Neural cell (in vitro differentiated cells): ENCODE results near the gene PIGQ. TPM values are rescaled to one million over a fixed set of nuclear protein-coding genes. Genes with fewer than 3 reads are reported as not detected.

Source experiments
- H2AFZ ChIP-seq: fragments of 200-600, 300-800 bp; sonication (generic), shearing (Covaris generic); 2 replicates; pipeline ENCODE4 v1.6.0; 2014; ENCODE audit warnings: low read depth, mild to moderate bottlenecking, antibody characterized with exemption, low read length, moderate library complexity
- H3F3A ChIP-seq: fragments of 200-600 bp; shearing (Covaris generic); 2 replicates; pipeline ENCODE4 v1.6.1; 2016; ENCODE audit warnings: mild to moderate bottlenecking, moderate library complexity, mixed read lengths, antibody characterized with exemption, low read length; ENCODE audit not compliant: insufficient read depth, poor library complexity, severe bottlenecking
- H3K27ac ChIP-seq: fragments of 200-600, 300-800 bp; sonication (generic), shearing (Covaris generic); 2 replicates; pipeline ENCODE4 v1.5.1; 2014; ENCODE audit warnings: mild to moderate bottlenecking, low read length, moderate library complexity
- H3K27me3 ChIP-seq: fragments of 300-800, 200-600 bp; sonication (generic), shearing (Covaris generic); 2 replicates; pipeline ENCODE4 v1.6.0; 2014; ENCODE audit warnings: mild to moderate bottlenecking, low read depth, low read length, moderate library complexity; ENCODE audit not compliant: insufficient read depth
- H3K36me3 ChIP-seq: fragments of 300-800, 200-600 bp; sonication (generic), shearing (Covaris generic); 2 replicates; pipeline ENCODE4 v1.5.1; 2014; ENCODE audit warnings: mild to moderate bottlenecking, antibody characterized with exemption, low read length, moderate library complexity; ENCODE audit not compliant: insufficient read depth
- H3K4me2 ChIP-seq: fragments of 300-800, 200-600 bp; sonication (generic), shearing (Covaris generic); 2 replicates; pipeline ENCODE4 v1.6.0; 2014; ENCODE audit warnings: mild to moderate bottlenecking, low read length
- H3K4me3 ChIP-seq: fragments of 300-800, 200-600 bp; sonication (generic), shearing (Covaris generic); 2 replicates; pipeline ENCODE4 v1.5.1; 2014; ENCODE audit warnings: mild to moderate bottlenecking, low read length, moderate library complexity
- H3K79me2 ChIP-seq: fragments of 200-600 bp; shearing (Covaris generic); replicated peaks from 2 replicates; pipeline ENCODE4 v1.6.0; 2014; ENCODE audit warnings: mild to moderate bottlenecking, low read length, moderate library complexity; ENCODE audit not compliant: insufficient read depth
- H3K9ac ChIP-seq: fragments of 300-800, 200-600 bp; sonication (generic), shearing (Covaris generic); 2 replicates; pipeline ENCODE4 v1.6.1; 2016; ENCODE audit warnings: mild to moderate bottlenecking, low read length, mixed read lengths
- H3K9me2 ChIP-seq: fragments of 200-600 bp; shearing (Covaris generic); 2 replicates; pipeline ENCODE4 v1.6.1; 2016; ENCODE audit warnings: mild to moderate bottlenecking, low read length, mixed read lengths; ENCODE audit not compliant: insufficient read depth
- H3K9me3 ChIP-seq: fragments of 200-600, 300-800 bp; sonication (generic), shearing (Covaris generic); 2 replicates; pipeline ENCODE4 v1.6.1; 2016; ENCODE audit warnings: mild to moderate bottlenecking, mixed run types, low read length, moderate library complexity, mixed read lengths
- H4K20me1 ChIP-seq: fragments of 200-600 bp; shearing (Covaris generic); 2 replicates; pipeline ENCODE4 v1.6.1; 2016; ENCODE audit warnings: mild to moderate bottlenecking, mixed run types; ENCODE audit not compliant: insufficient read depth
- EP300 ChIP-seq: fragments of 450-650 bp; conservative IDR thresholded peaks from 2 replicates; pipeline ENCODE4 v1.6.1; 2014; ENCODE audit warnings: antibody characterized with exemption, mild to moderate bottlenecking, moderate library complexity; ENCODE audit not compliant: poor library complexity, severe bottlenecking
- EZH2 ChIP-seq: fragments of 200-600, 300-800 bp; shearing (Covaris generic), sonication (generic); IDR thresholded peaks from 2 replicates; pipeline ENCODE4 v1.6.1; 2014; ENCODE audit warnings: antibody characterized with exemption, low read length, borderline replicate concordance, mild to moderate bottlenecking; ENCODE audit not compliant: insufficient read depth, poor library complexity, severe bottlenecking
- MXI1 ChIP-seq: fragments of 450-650 bp; conservative IDR thresholded peaks from 2 replicates; pipeline ENCODE4 v1.6.1; 2014; ENCODE audit warnings: antibody characterized with exemption, mild to moderate bottlenecking; ENCODE audit not compliant: poor library complexity, severe bottlenecking
- POLR2AphosphoS5 ChIP-seq: IDR thresholded peaks from 2 replicates; pipeline ENCODE4 v1.6.1; 2012
- RAD21 ChIP-seq: fragments of 450-650 bp; conservative IDR thresholded peaks from 2 replicates; pipeline ENCODE4 v1.6.1; 2014; ENCODE audit warnings: antibody characterized with exemption, mild to moderate bottlenecking, moderate library complexity
- REST ChIP-seq: IDR thresholded peaks from 2 replicates; pipeline ENCODE4 v1.6.1; 2012; ENCODE audit warnings: borderline replicate concordance
- SMC3 ChIP-seq: fragments of 450-650 bp; conservative IDR thresholded peaks from 2 replicates; pipeline ENCODE4 v1.6.1; 2014; ENCODE audit warnings: antibody characterized with exemption, mild to moderate bottlenecking, moderate library complexity; ENCODE audit not compliant: poor library complexity
- TAF1 ChIP-seq: IDR thresholded peaks from 2 replicates; pipeline ENCODE4 v1.6.1; 2012; ENCODE audit warnings: low read depth
- polyA plus RNA-seq: library from polyadenylated mRNA; depleted of rRNA; stranded (reverse); fragments of >200 nt; gene quantifications from 2 replicates; pipeline ENCODE4 v1.2.3, GENCODE V29; 2014
- TF ChIP-seq, protein P1 (sequence below): fragments of 450-650 bp; IDR thresholded peaks from 2 replicates; pipeline ENCODE4 v1.5.1; 2014; ENCODE audit warnings: antibody characterized with exemption, mild to moderate bottlenecking, moderate library complexity; ENCODE audit not compliant: poor library complexity, severe bottlenecking

The PIGQ gene
- polyA plus RNA-seq, 1 donor from 2014 or later: 69.2 TPM

DNA sequence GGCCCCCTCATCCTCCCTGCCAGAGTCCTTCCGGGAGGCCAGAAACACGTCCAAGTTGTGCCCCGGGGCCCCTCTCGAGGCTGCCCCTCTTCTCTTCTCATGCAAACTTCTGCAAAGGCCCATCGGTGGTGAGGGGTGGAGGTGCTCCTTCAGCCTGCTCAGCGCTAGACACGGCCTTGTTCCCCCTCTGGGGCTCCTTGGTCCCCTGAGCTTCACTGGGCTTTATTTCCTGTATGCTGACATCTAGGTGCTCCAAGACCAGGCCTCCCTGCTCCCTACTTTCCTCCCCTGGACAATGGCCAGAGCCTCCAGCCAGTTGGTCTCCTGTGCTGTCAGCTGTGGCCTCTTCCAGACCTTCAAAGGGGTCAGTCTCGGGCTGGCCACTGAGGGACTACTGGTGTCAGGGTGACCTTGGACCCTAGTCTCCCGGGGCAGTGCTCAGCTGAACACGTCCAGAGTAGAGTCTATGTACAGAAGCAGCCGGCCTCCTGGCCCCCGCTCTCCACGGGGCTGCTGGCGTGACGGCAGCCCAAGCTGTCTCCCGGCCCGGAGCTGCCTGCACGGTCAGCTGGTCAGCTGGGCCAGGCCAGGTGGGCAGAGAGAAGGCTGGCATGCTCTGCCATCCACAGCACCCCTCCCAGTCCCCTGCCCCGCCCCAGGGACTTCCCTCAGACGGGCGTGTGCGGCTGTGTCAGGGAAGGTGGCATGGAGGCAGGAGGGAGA, 11.3 kb upstream of the PIGQ start:
- peaks cover 39% of the 10 kb centered on the region for H3K27me3 ChIP-seq
- no peak for TF ChIP-seq SMC3
- no peak for TF ChIP-seq MXI1
- no peak for TF ChIP-seq TAF1
- no peak for TF ChIP-seq REST
- TF ChIP-seq EZH2: no peak
- TF ChIP-seq, protein P1, sequence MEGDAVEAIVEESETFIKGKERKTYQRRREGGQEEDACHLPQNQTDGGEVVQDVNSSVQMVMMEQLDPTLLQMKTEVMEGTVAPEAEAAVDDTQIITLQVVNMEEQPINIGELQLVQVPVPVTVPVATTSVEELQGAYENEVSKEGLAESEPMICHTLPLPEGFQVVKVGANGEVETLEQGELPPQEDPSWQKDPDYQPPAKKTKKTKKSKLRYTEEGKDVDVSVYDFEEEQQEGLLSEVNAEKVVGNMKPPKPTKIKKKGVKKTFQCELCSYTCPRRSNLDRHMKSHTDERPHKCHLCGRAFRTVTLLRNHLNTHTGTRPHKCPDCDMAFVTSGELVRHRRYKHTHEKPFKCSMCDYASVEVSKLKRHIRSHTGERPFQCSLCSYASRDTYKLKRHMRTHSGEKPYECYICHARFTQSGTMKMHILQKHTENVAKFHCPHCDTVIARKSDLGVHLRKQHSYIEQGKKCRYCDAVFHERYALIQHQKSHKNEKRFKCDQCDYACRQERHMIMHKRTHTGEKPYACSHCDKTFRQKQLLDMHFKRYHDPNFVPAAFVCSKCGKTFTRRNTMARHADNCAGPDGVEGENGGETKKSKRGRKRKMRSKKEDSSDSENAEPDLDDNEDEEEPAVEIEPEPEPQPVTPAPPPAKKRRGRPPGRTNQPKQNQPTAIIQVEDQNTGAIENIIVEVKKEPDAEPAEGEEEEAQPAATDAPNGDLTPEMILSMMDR: no peak
- TF ChIP-seq EP300: no peak
- no peak for TF ChIP-seq POLR2AphosphoS5
- TF ChIP-seq RAD21: no peak

DNA sequence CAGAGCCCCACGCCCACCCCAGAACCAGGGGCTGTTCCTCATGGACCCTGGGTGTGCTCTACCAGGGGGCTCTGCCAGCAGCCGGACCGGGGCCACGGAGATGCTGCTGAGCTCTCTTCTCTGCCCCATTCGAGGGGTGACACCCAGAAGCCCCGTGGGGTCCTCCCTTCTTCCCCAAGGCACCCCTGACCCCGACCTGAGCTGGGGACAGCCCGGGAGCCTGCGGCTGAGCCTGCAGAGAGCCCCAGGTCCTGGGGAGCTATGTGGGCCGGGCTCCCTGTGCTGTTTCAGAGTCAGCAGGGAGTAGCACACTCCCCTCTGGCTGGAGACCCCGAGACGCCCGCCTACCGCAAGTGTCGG, 10.8 kb upstream of the PIGQ start:
- Histone ChIP-seq H3K4me3 (no peak overlapping the region), H3K27ac (no peak overlapping the region), H3K79me2 (no peaks in the 10 kb centered on the region), H3K9ac (no peak overlapping the region), H3F3A (no peaks in the 10 kb centered on the region), H4K20me1 (no peaks in the 10 kb centered on the region), H3K9me2 (no peaks in the 10 kb centered on the region), H3K27me3 (peaks cover 39% of the 10 kb centered on the region), H2AFZ (no peak overlapping the region), H3K9me3 (no peaks in the 10 kb centered on the region), H3K36me3 (no peaks in the 10 kb centered on the region), H3K4me2 (no peak overlapping the region)
- TF ChIP-seq MXI1: no peak
- TF ChIP-seq, protein P1: no peak
- TF ChIP-seq EP300: no peak
- TF ChIP-seq POLR2AphosphoS5: no peak
- no peak for TF ChIP-seq TAF1
- no peak for TF ChIP-seq REST
- TF ChIP-seq SMC3: no peak
- no peak for TF ChIP-seq EZH2
- no peak for TF ChIP-seq RAD21

More for the DNA sequence above, 11.3 kb upstream of the PIGQ start:
- Histone ChIP-seq H3K36me3 (no peaks in the 10 kb centered on the region), H3K9ac (no peak overlapping the region), H3K79me2 (no peaks in the 10 kb centered on the region), H3K9me3 (no peaks in the 10 kb centered on the region), H3K4me3 (no peak overlapping the region), H3K4me2 (no peak overlapping the region), H3F3A (no peaks in the 10 kb centered on the region), H4K20me1 (no peaks in the 10 kb centered on the region), H3K9me2 (no peaks in the 10 kb centered on the region), H3K27ac (no peak overlapping the region), H2AFZ (no peak overlapping the region)
